Fibroblast of pulmonary artery (primary cell): ENCODE data around the gene DLL3.

ENCODE experiments used
- DNase-seq: peaks from one replicate; pipeline ENCODE4 v3.0.0-alpha.2; 2010; ENCODE audit warnings: low read depth
- H3K4me3 ChIP-seq: replicated peaks from 2 replicates; pipeline ENCODE4 v1.5.1; 2011; ENCODE audit warnings: low read depth, mild to moderate bottlenecking, control low read depth, low read length, moderate library complexity
- TF ChIP-seq, protein P1 (sequence below): IDR thresholded peaks from 2 replicates; pipeline ENCODE4 v1.5.1; 2011; ENCODE audit warnings: mild to moderate bottlenecking, control low read depth, low read length, inconsistent platforms; ENCODE audit errors: missing control alignments

The DLL3 gene

GRCh38 chr19:39515551-39516191 is 16.9 kb downstream of the DLL3 start:
- no peak for DNase-seq
- H3K4me3 ChIP-seq: no peak overlapping the region
- TF ChIP-seq, protein P1, sequence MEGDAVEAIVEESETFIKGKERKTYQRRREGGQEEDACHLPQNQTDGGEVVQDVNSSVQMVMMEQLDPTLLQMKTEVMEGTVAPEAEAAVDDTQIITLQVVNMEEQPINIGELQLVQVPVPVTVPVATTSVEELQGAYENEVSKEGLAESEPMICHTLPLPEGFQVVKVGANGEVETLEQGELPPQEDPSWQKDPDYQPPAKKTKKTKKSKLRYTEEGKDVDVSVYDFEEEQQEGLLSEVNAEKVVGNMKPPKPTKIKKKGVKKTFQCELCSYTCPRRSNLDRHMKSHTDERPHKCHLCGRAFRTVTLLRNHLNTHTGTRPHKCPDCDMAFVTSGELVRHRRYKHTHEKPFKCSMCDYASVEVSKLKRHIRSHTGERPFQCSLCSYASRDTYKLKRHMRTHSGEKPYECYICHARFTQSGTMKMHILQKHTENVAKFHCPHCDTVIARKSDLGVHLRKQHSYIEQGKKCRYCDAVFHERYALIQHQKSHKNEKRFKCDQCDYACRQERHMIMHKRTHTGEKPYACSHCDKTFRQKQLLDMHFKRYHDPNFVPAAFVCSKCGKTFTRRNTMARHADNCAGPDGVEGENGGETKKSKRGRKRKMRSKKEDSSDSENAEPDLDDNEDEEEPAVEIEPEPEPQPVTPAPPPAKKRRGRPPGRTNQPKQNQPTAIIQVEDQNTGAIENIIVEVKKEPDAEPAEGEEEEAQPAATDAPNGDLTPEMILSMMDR: no peak

DNA sequence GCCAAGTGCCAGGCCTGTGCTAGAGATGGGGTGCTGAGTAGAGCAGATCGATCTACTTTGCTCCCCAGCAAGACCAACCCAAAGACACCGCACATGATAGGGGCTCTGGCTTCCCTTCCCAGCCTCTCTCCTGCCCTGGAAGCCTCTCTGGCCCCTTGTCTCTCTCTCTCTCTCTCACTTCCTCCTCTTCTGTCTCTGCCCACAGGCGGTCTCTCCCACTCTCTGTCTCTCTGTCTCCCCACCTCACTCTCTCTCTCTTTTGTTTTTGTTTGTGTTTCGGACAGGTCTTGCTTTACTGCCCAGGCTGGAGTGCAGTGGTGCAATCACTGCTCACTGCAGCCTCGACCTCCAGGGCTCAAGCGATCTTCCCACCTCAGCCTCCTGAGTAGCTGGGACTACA is 17.5 kb downstream of the DLL3 start:
- DNase-seq: no peak
- TF ChIP-seq, protein P1: no peak
- H3K4me3 ChIP-seq: no peak overlapping the region

GRCh38 chr19:39517432-39517831 is 18.7 kb downstream of the DLL3 start:
- no peak overlapping the region for H3K4me3 ChIP-seq
- TF ChIP-seq, protein P1: no peak
- no peak for DNase-seq

- TF ChIP-seq, protein P1: no peak
- no peak for DNase-seq
- no peak overlapping the region for H3K4me3 ChIP-seq
Observed at GRCh38 chr19:39518458-39518857, 19.7 kb downstream of the DLL3 start.

- no peak overlapping the region for H3K4me3 ChIP-seq
Observed at GRCh38 chr19:39518975-39519374, 20.2 kb downstream of the DLL3 start.

GRCh38 chr19:39520541-39521484 is 22.1 kb downstream of the DLL3 start:
- DNase-seq: no peak
- TF ChIP-seq, protein P1: no peak
- no peak overlapping the region for H3K4me3 ChIP-seq

More at GRCh38 chr19:39518975-39519374, 20.2 kb downstream of the DLL3 start:
- no peak for DNase-seq
- TF ChIP-seq, protein P1: no peak

- TF ChIP-seq, protein P1: no peak
- DNase-seq: no peak
- no peak overlapping the region for H3K4me3 ChIP-seq
Observed at GRCh38 chr19:39524495-39524894, 25.7 kb downstream of the DLL3 start.
